Osteoblast (primary cell): ENCODE data around the gene AP3S1. TPM values are rescaled to one million over a fixed set of nuclear protein-coding genes. Genes with fewer than 3 reads are reported as not detected.
A peak's percentile ranks its signal among the peaks of the same experiment; 100 is the strongest.

ENCODE experiments used
- DNase-seq: peaks from one replicate; pipeline ENCODE4 v3.0.0; 2011; ENCODE audit warnings: low spot score, mixed read lengths; ENCODE audit not compliant: insufficient read length; ENCODE audit errors: missing footprints
- H2AFZ ChIP-seq: 2 replicates; pipeline ENCODE4 v1.6.0; 2011; ENCODE audit warnings: mild to moderate bottlenecking, low read length
- H3K27ac ChIP-seq: 2 replicates; pipeline ENCODE4 v1.5.1; 2011; ENCODE audit warnings: mild to moderate bottlenecking, low read depth, low read length, moderate library complexity
- H3K27me3 ChIP-seq: 2 replicates; pipeline ENCODE4 v1.6.0; 2012; ENCODE audit warnings: mild to moderate bottlenecking, control low read depth, inconsistent platforms, low read length, moderate library complexity; ENCODE audit not compliant: insufficient read depth
- H3K36me3 ChIP-seq: 2 replicates; pipeline ENCODE4 v1.5.1; 2011; ENCODE audit warnings: mild to moderate bottlenecking, low read length, control low read depth, moderate library complexity; ENCODE audit not compliant: insufficient read depth
- H3K4me1 ChIP-seq: 2 replicates; pipeline ENCODE4 v1.5.1; 2011; ENCODE audit warnings: mild to moderate bottlenecking, low read length, control low read depth, moderate library complexity; ENCODE audit not compliant: insufficient read depth
- H3K4me2 ChIP-seq: 2 replicates; pipeline ENCODE4 v1.6.0; 2011; ENCODE audit warnings: mild to moderate bottlenecking, low read length; ENCODE audit not compliant: insufficient read depth
- H3K4me3 ChIP-seq: fragments of 200-600 bp; sonication (generic); 3 replicates; pipeline ENCODE4 v1.5.1; 2012; ENCODE audit warnings: mild to moderate bottlenecking, low read length, inconsistent platforms; ENCODE audit not compliant: insufficient read depth
- H3K79me2 ChIP-seq: 2 replicates; pipeline ENCODE4 v1.6.0; 2012; ENCODE audit warnings: mild to moderate bottlenecking, low read length, control low read depth, inconsistent platforms; ENCODE audit not compliant: insufficient read depth
- H3K9me3 ChIP-seq: 2 replicates; pipeline ENCODE4 v1.5.1; 2011; ENCODE audit warnings: low read depth, low read length, control low read depth
- H4K20me1 ChIP-seq: 2 replicates; pipeline ENCODE4 v1.6.0; 2012; ENCODE audit warnings: mild to moderate bottlenecking, low read length, control low read depth; ENCODE audit not compliant: insufficient read depth
- CTCF ChIP-seq: IDR thresholded peaks from 2 replicates; pipeline ENCODE4 v1.5.1; 2011; ENCODE audit warnings: mild to moderate bottlenecking, low read depth, low read length, moderate library complexity; ENCODE audit errors: extremely low read depth
- total RNA-seq: library from RNA; depleted of rRNA; stranded (reverse); fragments of >200 nt; gene quantifications from 2 replicates; pipeline ENCODE4 v1.2.3, GENCODE V29; 2012

The AP3S1 gene
- total RNA-seq, 1 donor, result 109 TPM

GRCh38 chr5:115888027-115888426 is 46.3 kb downstream of the AP3S1 start:
- no peak overlapping the region for H3K4me2 ChIP-seq
- peaks cover 4% of the 10 kb centered on the region for H3K4me1 ChIP-seq
- no peaks in the 10 kb centered on the region for H3K36me3 ChIP-seq
- H3K4me3 ChIP-seq, result no peak overlapping the region
- H3K79me2 ChIP-seq, result peaks cover 4% of the 10 kb centered on the region
- no peaks in the 10 kb centered on the region for H3K27me3 ChIP-seq
- no peaks in the 10 kb centered on the region for H4K20me1 ChIP-seq
- H3K9me3 ChIP-seq, result no peaks in the 10 kb centered on the region
- H3K27ac ChIP-seq, result no peak overlapping the region
- DNase-seq, result no peak
- H2AFZ ChIP-seq, result no peak overlapping the region
- peak; percentile 38 for TF ChIP-seq CTCF

- H3K36me3 ChIP-seq, result no peaks in the 10 kb centered on the region
- H3K27ac ChIP-seq, result no peak overlapping the region
- no peaks in the 10 kb centered on the region for H4K20me1 ChIP-seq
- no peaks in the 10 kb centered on the region for H3K79me2 ChIP-seq
- H3K4me1 ChIP-seq, result peaks cover 4% of the 10 kb centered on the region
- H3K9me3 ChIP-seq, result no peaks in the 10 kb centered on the region
- H3K4me3 ChIP-seq, result no peak overlapping the region
- no peak for TF ChIP-seq CTCF
- H3K4me2 ChIP-seq, result no peak overlapping the region
- no peak overlapping the region for H2AFZ ChIP-seq
- no peaks in the 10 kb centered on the region for H3K27me3 ChIP-seq
- no peak for DNase-seq
Measured at GRCh38 chr5:115892021-115892420, 50.3 kb downstream of the AP3S1 start.

- no peak for TF ChIP-seq CTCF
- DNase-seq, result no peak
- no peaks in the 10 kb centered on the region for H3K36me3 ChIP-seq
- no peak overlapping the region for H3K4me2 ChIP-seq
- H3K4me1 ChIP-seq, result peaks cover 4% of the 10 kb centered on the region
- H2AFZ ChIP-seq, result no peak overlapping the region
- no peaks in the 10 kb centered on the region for H3K9me3 ChIP-seq
- no peaks in the 10 kb centered on the region for H3K79me2 ChIP-seq
- H4K20me1 ChIP-seq, result no peaks in the 10 kb centered on the region
- H3K27ac ChIP-seq, result no peak overlapping the region
- H3K4me3 ChIP-seq, result no peak overlapping the region
- H3K27me3 ChIP-seq, result no peaks in the 10 kb centered on the region
Measured at GRCh38 chr5:115894342-115894741, 52.6 kb downstream of the AP3S1 start.

- TF ChIP-seq CTCF, result no peak
- Histone ChIP-seq H3K36me3 (no peaks in the 10 kb centered on the region), H4K20me1 (no peaks in the 10 kb centered on the region), H3K4me2 (peak overlapping the region; percentile 63), H3K79me2 (no peaks in the 10 kb centered on the region), H3K9me3 (no peaks in the 10 kb centered on the region), H2AFZ (no peak overlapping the region), H3K4me3 (peak overlapping the region; percentile 44), H3K27ac (peak overlapping the region; percentile 19), H3K27me3 (no peaks in the 10 kb centered on the region), H3K4me1 (peaks cover 4% of the 10 kb centered on the region)
- DNase-seq, result no peak
Measured at GRCh38 chr5:115895821-115896220, 54.1 kb downstream of the AP3S1 start.
